HCT116 (cell line): ENCODE data around the gene NCAPH2. TPM values are rescaled to one million over a fixed set of nuclear protein-coding genes. Genes with fewer than 3 reads are reported as not detected.

Experiments used
- ATAC-seq: fragments of 200-7000 bp; cut with Tn5 transposase; 2 replicates; pipeline ENCODE4 v1.9.1; 2020; ENCODE audit warnings: mild to moderate bottlenecking, moderate library complexity
- BruUV-seq: library from RNA; stranded (reverse); fragments of 400-500 nt; replicated peaks from 2 replicates; lab custom pipeline; 2021; lab: Mats Ljungman, UMichigan
- CTCF ChIA-PET: fragments of 300-600 bp; sonication (Branson Sonifier 250); formaldehyde crosslinking; loops from one replicate; lab custom pipeline; 2021; ENCODE audit warnings: antibody characterized with exemption; lab: Charles Lee
- POLR2A ChIA-PET: fragments of 300-600, 350-600 bp; sonication (Branson Sonifier 250); formaldehyde crosslinking; loops from one replicate; lab custom pipeline; 2021; ENCODE audit warnings: antibody characterized with exemption; lab: Charles Lee
- RAD21 ChIA-PET, 2 experiments: fragments of 300-600 bp; sonication (Branson Sonifier 250); formaldehyde crosslinking; loops; one replicate each; lab custom pipeline; 2023; ENCODE audit warnings: low total read pairs in 2 of 2; ENCODE audit not compliant: uncharacterized antibody in 2 of 2, unreplicated experiment in 2 of 2, low non-redundant PET in 1 of 2; lab: Charles Lee
- DNase-seq: peaks from one replicate; pipeline ENCODE4 v3.0.0-alpha.2; 2010; ENCODE audit warnings: low read depth, low spot score
- H2AFZ ChIP-seq: fragments of 200-600 bp; shearing (Covaris generic), sonication (generic); 2 replicates; pipeline ENCODE4 v1.6.1; 2017; ENCODE audit warnings: low read depth, mixed run types, mixed read lengths, antibody characterized with exemption, low read length; ENCODE audit not compliant: poor library complexity, severe bottlenecking
- H3K27ac ChIP-seq: 2 replicates; pipeline ENCODE4 v1.5.1; 2012; ENCODE audit warnings: low read depth, low read length
- H3K27me3 ChIP-seq: fragments of 200-600 bp; sonication (generic); 2 replicates; pipeline ENCODE4 v1.6.1; 2016; ENCODE audit warnings: mixed run types, low read length, mixed read lengths; ENCODE audit not compliant: insufficient read depth
- H3K36me3 ChIP-seq, 2 experiments: fragments of 200-500 bp in 1 of 2; fragments of 200-600 bp in 1 of 2; sonication (Bioruptor generic) in 1 of 2; sonication (generic) in 1 of 2; 2 replicates each; pipeline versions ENCODE4 v1.5.1 to v1.6.1; 2014 to 2016; ENCODE audit warnings: low read length in 2 of 2, inconsistent platforms in 1 of 2, mixed read lengths in 1 of 2, mixed run types in 1 of 2; ENCODE audit not compliant: insufficient read depth in 2 of 2, control insufficient read depth in 1 of 2
- H3K4me1 ChIP-seq, 2 experiments: fragments of 200-600 bp in 1 of 2; sonication (generic) in 1 of 2; 2 replicates each; pipeline versions ENCODE4 v1.5.1 to v1.6.1; 2012 to 2017; ENCODE audit warnings: low read length in 2 of 2, inconsistent platforms in 1 of 2, mild to moderate bottlenecking in 1 of 2, mixed read lengths in 1 of 2, mixed run types in 1 of 2, moderate library complexity in 1 of 2; ENCODE audit not compliant: insufficient read depth in 2 of 2, control insufficient read depth in 1 of 2
- H3K4me2 ChIP-seq: fragments of 200-600 bp; sonication (generic); 2 replicates; pipeline ENCODE4 v1.6.1; 2017; ENCODE audit warnings: mixed run types, low read length, mixed read lengths
- H3K4me3 ChIP-seq, 2 experiments: fragments of 200-600 bp in 1 of 2; sonication (generic) in 1 of 2; replicated peaks in 1 of 2; 2 replicates each; pipeline ENCODE4 v1.5.1; 2011 to 2016; ENCODE audit warnings: low read length in 2 of 2, control low read depth in 1 of 2, low read depth in 1 of 2, mild to moderate bottlenecking in 1 of 2, mixed read lengths in 1 of 2, mixed run types in 1 of 2
- H3K79me2 ChIP-seq: fragments of 200-600 bp; sonication (generic); 2 replicates; pipeline ENCODE4 v1.6.1; 2017; ENCODE audit warnings: mild to moderate bottlenecking, mixed run types, low read length, moderate library complexity, mixed read lengths; ENCODE audit not compliant: insufficient read depth
- H3K9ac ChIP-seq: fragments of 200-600 bp; sonication (generic); 2 replicates; pipeline ENCODE4 v1.6.1; 2016; ENCODE audit warnings: low read length, mixed read lengths
- H3K9me2 ChIP-seq: fragments of 200-600 bp; sonication (generic), shearing (Covaris generic); 2 replicates; pipeline ENCODE4 v1.6.1; 2017; ENCODE audit warnings: mixed run types, mild to moderate bottlenecking, moderate library complexity; ENCODE audit not compliant: insufficient read depth
- H3K9me3 ChIP-seq, 2 experiments: fragments of 200-500 bp in 1 of 2; fragments of 200-600 bp in 1 of 2; sonication (Bioruptor generic) in 1 of 2; sonication (generic) in 1 of 2; 2 replicates each; pipeline ENCODE4 v1.6.1; 2014 to 2017; ENCODE audit warnings: low read length in 2 of 2, mixed read lengths in 2 of 2, inconsistent platforms in 1 of 2, low read depth in 1 of 2, mild to moderate bottlenecking in 1 of 2, mixed run types in 1 of 2, moderate library complexity in 1 of 2; ENCODE audit not compliant: control insufficient read depth in 1 of 2, insufficient read depth in 1 of 2
- H4K20me1 ChIP-seq: fragments of 200-600 bp; sonication (generic), shearing (Covaris generic); 2 replicates; pipeline ENCODE4 v1.6.1; 2017; ENCODE audit warnings: mixed run types, mild to moderate bottlenecking, moderate library complexity; ENCODE audit not compliant: insufficient read depth
- CBX3 ChIP-seq: IDR thresholded peaks from 2 replicates; pipeline ENCODE4 v1.6.1; 2012; ENCODE audit warnings: low read depth
- ELF1 ChIP-seq: IDR thresholded peaks from 2 replicates; pipeline ENCODE4 v1.6.1; 2012; ENCODE audit warnings: low read depth, borderline replicate concordance
- EZH2 ChIP-seq: fragments of 200-600 bp; sonication (generic); IDR thresholded peaks from 2 replicates; pipeline ENCODE4 v1.6.1; 2017; ENCODE audit warnings: antibody characterized with exemption, mixed run types
- EZH2phosphoT487 ChIP-seq: fragments of 200-600 bp; IDR thresholded peaks from 2 replicates; pipeline ENCODE4 v1.6.1; 2018; ENCODE audit warnings: antibody characterized with exemption, borderline replicate concordance
- FOSL1 ChIP-seq: IDR thresholded peaks from 2 replicates; pipeline ENCODE4 v1.6.1; 2012; ENCODE audit warnings: low read depth
- JUND ChIP-seq: IDR thresholded peaks from 2 replicates; pipeline ENCODE4 v1.6.1; 2012
- POLR2A ChIP-seq: IDR thresholded peaks from 2 replicates; pipeline ENCODE4 v1.7.0; 2011; ENCODE audit warnings: borderline replicate concordance; ENCODE audit not compliant: insufficient read depth, insufficient read length; ENCODE audit errors: extremely low read depth
- POLR2AphosphoS5 ChIP-seq: IDR thresholded peaks from 2 replicates; pipeline ENCODE4 v1.6.1; 2011; ENCODE audit warnings: mild to moderate bottlenecking, low read depth, low read length, moderate library complexity
- RAD21 ChIP-seq: IDR thresholded peaks from 2 replicates; pipeline ENCODE4 v1.6.1; 2012; ENCODE audit warnings: low read depth, mild to moderate bottlenecking
- SIN3A ChIP-seq: IDR thresholded peaks from 2 replicates; pipeline ENCODE4 v1.6.1; 2012; ENCODE audit warnings: low read depth
- SRF ChIP-seq: IDR thresholded peaks from 2 replicates; pipeline ENCODE4 v1.6.1; 2012; ENCODE audit warnings: low read depth
- ZNF274 ChIP-seq: fragments of 200-500 bp; sonication (Bioruptor generic); IDR thresholded peaks from 2 replicates; pipeline ENCODE4 v1.6.1; 2014; ENCODE audit warnings: mild to moderate bottlenecking, low read depth, low read length, inconsistent platforms
- intact Hi-C: fragments of 100-400 bp; cut with micrococcal nuclease; formaldehyde crosslinking; loops from 2 replicates; pipeline ENCODE4 v1.10.0; 2022
- total RNA-seq: library from RNA; stranded (reverse); gene quantifications from one replicate; pipeline ENCODE4 v1.2.1, GENCODE V29; 2021; ENCODE audit not compliant: unreplicated experiment
- TF ChIP-seq, protein P1 (sequence below): IDR thresholded peaks from 2 replicates; pipeline ENCODE4 v1.6.1; 2011; ENCODE audit warnings: mild to moderate bottlenecking, low read length, moderate library complexity; ENCODE audit not compliant: insufficient replicate concordance; ENCODE audit errors: extremely low read depth

NCAPH2 gene
- total RNA-seq, 1 experiment from 2014 or later, result 99.1 TPM

DNA sequence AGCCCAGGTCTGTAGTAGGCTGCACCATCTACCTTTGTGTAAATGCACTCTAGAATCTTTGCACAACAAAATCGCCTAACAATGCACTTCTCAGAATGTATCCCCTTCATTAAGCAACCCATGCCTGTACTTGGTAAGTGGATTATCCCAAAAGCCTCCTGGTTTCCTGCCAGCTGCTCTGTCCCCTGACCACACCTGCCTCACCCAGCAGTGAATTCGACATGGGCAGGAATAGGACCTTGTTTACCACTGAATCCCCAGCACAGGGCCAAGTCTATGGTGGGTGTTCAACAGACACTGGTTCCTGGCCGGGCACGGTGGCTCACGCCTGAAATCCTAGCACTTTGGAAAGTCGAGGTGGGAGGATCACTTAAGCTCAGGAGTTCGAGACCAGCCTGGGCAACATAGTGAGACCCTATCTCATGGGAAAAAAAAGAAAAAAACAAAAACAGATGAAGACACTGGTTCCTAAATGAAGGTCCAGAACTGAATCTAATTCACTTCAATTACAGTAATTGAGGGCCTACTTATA is 59.8 kb downstream of the NCAPH2 start:
- Histone ChIP-seq H3K9me2 (no peaks in the 10 kb centered on the region), H3K4me1 (peaks cover 6 to 11% of the 10 kb centered on the region in 2 experiments; a peak in 2 of 4 replicates), H3K27me3 (no peaks in the 10 kb centered on the region), H3K4me3 (no peak overlapping the region), H3K27ac (no peak overlapping the region), H3K9me3 (no peaks in the 10 kb centered on the region), H4K20me1 (no peaks in the 10 kb centered on the region), H3K36me3 (peaks cover 0 to 5% of the 10 kb centered on the region in 2 experiments; a peak in 1 of 4 replicates), H3K9ac (no peak overlapping the region), H2AFZ (no peak overlapping the region), H3K79me2 (no peaks in the 10 kb centered on the region), H3K4me2 (no peak overlapping the region)
- CTCF ChIA-PET, result no interaction called here
- ATAC-seq (no peak), DNase-seq (no peak)
- RAD21 ChIA-PET, result no interaction called here
- intact Hi-C loops, result no loop called here
- POLR2A ChIA-PET, result no interaction called here
- TF ChIP-seq POLR2A (no peak), CBX3 (no peak), JUND (no peak), RAD21 (no peak), SIN3A (no peak), SRF (no peak), FOSL1 (no peak)
- TF ChIP-seq, protein P1, sequence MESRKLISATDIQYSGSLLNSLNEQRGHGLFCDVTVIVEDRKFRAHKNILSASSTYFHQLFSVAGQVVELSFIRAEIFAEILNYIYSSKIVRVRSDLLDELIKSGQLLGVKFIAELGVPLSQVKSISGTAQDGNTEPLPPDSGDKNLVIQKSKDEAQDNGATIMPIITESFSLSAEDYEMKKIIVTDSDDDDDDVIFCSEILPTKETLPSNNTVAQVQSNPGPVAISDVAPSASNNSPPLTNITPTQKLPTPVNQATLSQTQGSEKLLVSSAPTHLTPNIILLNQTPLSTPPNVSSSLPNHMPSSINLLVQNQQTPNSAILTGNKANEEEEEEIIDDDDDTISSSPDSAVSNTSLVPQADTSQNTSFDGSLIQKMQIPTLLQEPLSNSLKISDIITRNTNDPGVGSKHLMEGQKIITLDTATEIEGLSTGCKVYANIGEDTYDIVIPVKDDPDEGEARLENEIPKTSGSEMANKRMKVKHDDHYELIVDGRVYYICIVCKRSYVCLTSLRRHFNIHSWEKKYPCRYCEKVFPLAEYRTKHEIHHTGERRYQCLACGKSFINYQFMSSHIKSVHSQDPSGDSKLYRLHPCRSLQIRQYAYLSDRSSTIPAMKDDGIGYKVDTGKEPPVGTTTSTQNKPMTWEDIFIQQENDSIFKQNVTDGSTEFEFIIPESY, result no peak
- BruUV-seq, result no TSS peak

DNA sequence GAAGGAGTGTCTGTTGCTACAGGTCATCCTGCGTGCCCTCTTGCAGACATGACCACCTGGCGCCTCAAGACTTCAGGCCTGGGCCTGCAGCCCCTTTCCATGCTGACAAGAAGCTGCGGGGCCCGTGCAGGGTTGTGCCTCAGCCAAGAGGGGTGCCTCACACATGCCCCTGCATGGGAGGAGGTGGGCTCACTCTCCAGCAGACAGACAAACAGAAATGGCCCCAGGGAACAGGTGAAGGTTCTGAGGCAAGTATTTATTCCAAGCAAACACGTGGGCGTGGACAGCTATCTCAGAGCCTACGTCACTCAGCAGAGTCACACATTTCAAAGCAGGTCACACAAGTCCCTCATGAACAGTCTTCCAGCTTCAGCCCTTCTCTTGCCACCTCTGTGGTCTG is 60.6 kb downstream of the NCAPH2 start:
- Histone ChIP-seq H4K20me1 (no peaks in the 10 kb centered on the region), H3K4me1 (peaks cover 2 to 3% of the 10 kb centered on the region in 2 experiments; a peak in 2 of 4 replicates), H3K79me2 (no peaks in the 10 kb centered on the region), H3K9me3 (no peaks in the 10 kb centered on the region), H3K4me3 (no peak overlapping the region), H3K9ac (no peak overlapping the region), H3K9me2 (no peaks in the 10 kb centered on the region), H3K36me3 (peaks cover 0 to 5% of the 10 kb centered on the region in 2 experiments; a peak in 1 of 4 replicates), H2AFZ (no peak overlapping the region), H3K4me2 (no peak overlapping the region), H3K27me3 (no peaks in the 10 kb centered on the region), H3K27ac (no peak overlapping the region)
- CTCF ChIA-PET, result no interaction called here
- no peak for TF ChIP-seq POLR2AphosphoS5
- TF ChIP-seq, protein P1, result no peak
- TF ChIP-seq ELF1, result no peak
- TF ChIP-seq FOSL1, result no peak
- no peak for TF ChIP-seq ZNF274
- TF ChIP-seq EZH2phosphoT487, result no peak
- no peak for TF ChIP-seq POLR2A
- no peak for TF ChIP-seq RAD21
- TF ChIP-seq EZH2, result no peak
- intact Hi-C loops, result no loop called here
- POLR2A ChIA-PET, result no interaction called here
- RAD21 ChIA-PET, result no interaction called here
- ATAC-seq (no peak), DNase-seq (no peak)
- BruUV-seq, result no TSS peak
